NB4 (cell line): ENCODE data around the gene GATM.

Experiments used
- CTCF ChIP-seq: IDR thresholded peaks from one replicate; pipeline ENCODE4 v1.5.1; 2012; ENCODE audit warnings: low read depth, low read length
- MAX ChIP-seq: IDR thresholded peaks from 2 replicates; pipeline ENCODE4 v1.6.1; 2011; ENCODE audit warnings: low read depth, low read length

DNA sequence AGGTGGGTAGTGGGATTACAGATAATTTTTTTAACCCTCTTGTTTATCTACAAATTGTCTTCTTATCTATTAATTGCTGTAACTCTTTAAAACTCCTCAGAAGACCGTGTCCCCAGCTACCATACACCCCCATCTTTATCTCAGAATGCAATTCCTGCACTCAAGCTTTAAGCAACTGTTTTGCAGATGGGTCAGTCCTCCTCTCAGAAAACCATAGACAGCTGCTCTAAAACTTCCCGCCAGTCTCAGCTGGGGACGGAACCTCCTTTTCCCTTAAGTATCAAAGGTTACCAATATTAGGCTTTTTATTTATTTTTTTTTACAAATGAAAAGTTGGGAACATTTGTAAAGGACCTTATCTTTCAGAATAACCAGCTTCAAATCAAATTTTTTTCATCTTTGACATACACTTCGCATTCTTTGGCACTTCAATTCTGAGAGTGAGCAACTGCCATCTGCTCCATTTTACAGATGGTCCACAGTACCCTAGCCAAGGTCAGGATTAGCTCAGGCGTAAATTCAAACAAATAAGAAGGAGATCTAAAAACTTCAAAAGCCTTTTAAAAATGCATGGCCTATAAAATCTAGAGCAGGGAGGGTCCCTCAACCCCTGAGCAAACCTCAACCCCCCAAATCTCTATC, 1.3 kb downstream of the GATM start:
- TF ChIP-seq CTCF (no peak), MAX (no peak)
